Cardiac septum (tissue), 1 donor: ENCODE measurements around the gene GIMAP5. TPM values are rescaled to one million over a fixed set of nuclear protein-coding genes. Genes with fewer than 3 reads are reported as not detected.
"Not testable (repeated sequence)": the region's sequence is repeated elsewhere in the genome, so short reads cannot be mapped to it uniquely, and the experiment has no call there.

Experiments
- DNase-seq: peaks from one replicate; pipeline ENCODE4 v3.0.0-alpha.2; 2020; ENCODE audit warnings: low spot score
- intact Hi-C: fragments of 100-400 bp; cut with DNase I; formaldehyde crosslinking; loops from one replicate; pipeline ENCODE4 v1.14.0; 2022
- total RNA-seq: library from RNA; stranded (reverse); fragmentation: NEBNext Ultra II Directional; extraction: Animal tissue kit (Norgen Biotek cat#: 25700); gene quantifications from one replicate; pipeline ENCODE4 v1.2.1, GENCODE V29; 2021
- donor health status: DM: no; HTN: no; CAD: no.

GIMAP5 gene
- total RNA-seq, 1 donor from 2014 or later = 6.6 TPM

GRCh38 chr7:150754951-150755350 lies 17.7 kb downstream of the GIMAP5 start:
- DNase-seq = no peak
- intact Hi-C loops = no loop called here

DNA sequence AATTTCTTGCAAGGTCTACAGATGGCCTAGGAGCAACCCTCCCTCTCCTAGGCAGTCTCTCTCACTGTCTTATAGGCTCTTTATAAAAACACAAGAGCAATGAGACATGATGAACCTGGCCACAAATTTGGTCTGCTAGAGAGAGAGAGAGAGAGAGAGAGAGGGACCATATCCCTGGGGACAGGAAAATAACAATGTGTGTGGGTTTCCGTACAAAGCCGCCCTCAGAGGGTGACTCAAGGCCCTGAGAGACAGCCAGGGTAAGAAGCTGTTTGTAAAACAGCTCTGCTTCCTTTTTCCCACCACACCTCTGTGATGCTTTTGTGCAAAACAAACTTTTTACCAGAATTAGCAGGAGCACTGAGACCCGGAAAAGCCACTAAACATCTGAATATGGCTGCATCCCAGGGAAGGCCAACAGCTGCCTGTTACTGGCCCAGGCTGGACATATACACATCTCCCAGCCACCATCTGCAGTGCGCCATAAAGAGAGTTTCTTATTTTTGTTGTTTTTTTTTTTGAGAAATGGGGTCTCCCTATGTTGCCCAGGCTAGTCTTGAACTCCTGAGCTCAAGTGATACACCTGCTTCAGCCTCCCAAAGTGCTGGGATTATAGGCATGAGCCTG lies 18.4 kb downstream of the GIMAP5 start:
- DNase-seq = no peak

DNA sequence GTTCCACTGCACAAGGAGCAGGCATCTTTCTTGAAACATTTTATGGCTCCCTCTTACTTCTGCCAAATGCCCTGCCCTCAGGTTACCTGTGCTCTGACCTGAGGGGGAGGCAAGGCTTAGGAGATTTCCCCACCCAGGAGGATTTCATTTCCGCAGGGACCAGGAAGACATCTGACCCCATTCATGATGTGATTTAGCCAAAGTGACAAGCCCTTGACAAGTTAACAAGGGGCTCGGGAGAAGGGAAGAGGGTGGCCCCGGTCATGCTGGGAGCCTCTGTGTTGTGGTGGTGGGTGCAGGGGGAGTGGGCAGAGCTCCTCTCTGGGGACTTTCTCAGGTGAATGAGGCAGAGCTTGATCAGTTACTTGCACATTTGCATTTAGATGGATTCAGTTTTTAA lies 18.9 kb downstream of the GIMAP5 start:
- intact Hi-C loops = loop anchor here (1.0 kb wide), 2 partner anchors 18 to 307 kb away; no protein-coding TSS in a partner anchor
- DNase-seq = no peak

More for the DNA sequence above, 18.4 kb downstream of the GIMAP5 start:
- intact Hi-C loops = loop anchor here (1.0 kb wide), 2 partner anchors 17 to 306 kb away; no protein-coding TSS in a partner anchor

DNA sequence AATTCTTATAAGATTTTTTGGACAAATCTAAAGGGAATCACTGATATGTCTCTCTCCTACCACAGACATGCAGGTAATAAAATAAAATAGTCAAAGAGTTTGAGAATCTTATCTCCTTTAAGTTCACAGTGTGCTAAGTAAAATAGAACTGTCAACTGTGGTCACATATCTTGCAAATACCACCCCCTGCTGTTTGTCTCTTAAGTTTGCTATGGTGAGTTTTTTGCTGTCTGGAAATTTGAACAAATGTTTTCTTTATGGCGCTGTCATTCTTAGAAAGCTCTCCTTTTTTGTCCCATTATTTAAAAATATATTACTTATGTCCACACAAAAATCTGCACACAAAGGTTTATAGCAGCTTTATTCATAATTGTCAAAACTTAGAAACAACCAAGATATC lies 19.6 kb downstream of the GIMAP5 start:
- intact Hi-C loops = loop anchor here (1.0 kb wide), 2 partner anchors 19 to 308 kb away; no protein-coding TSS in a partner anchor
- DNase-seq = no peak

DNA sequence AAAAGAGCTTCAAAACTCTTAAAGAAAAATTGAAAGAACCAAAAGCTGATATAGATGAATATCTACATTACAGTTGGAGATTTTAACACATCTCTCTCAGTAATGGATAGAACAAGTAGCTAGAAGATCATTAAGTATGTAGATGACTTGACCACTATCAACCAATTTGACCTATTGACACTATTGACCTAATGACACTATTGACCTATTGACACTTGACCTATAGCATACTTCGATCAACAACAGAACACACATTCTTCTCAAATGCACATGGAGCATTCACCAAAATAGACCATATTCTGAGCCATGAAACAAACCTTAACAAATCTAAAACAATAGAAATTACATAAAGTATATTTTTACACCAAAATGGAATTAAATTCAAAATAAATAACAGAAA lies 22.3 kb downstream of the GIMAP5 start:
- intact Hi-C loops = no loop called here
- DNase-seq = no peak

DNA sequence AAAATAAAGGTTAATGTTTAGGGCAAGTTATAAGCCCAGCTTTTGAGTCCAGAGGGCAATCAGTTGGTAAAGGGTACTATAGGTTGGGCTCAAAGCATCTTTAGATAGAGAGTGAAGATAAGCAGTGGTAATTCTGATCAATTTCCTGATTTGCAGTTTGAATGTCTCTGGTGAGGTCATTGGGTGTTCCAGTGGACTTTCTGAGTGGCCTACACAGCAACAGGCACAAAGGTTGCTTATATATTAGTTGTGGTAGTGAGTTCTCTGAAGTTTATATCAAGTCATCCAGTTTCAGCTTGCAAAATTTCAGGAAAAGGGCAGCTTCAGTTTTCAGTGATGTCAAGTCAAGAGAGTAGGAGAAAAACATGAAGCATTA lies 29.1 kb downstream of the GIMAP5 start:
- DNase-seq = no peak
- intact Hi-C loops = no loop called here

- DNase-seq = no peak
- intact Hi-C loops = no loop called here
Observed at GRCh38 chr7:150769768-150770167, 32.5 kb downstream of the GIMAP5 start.

DNA sequence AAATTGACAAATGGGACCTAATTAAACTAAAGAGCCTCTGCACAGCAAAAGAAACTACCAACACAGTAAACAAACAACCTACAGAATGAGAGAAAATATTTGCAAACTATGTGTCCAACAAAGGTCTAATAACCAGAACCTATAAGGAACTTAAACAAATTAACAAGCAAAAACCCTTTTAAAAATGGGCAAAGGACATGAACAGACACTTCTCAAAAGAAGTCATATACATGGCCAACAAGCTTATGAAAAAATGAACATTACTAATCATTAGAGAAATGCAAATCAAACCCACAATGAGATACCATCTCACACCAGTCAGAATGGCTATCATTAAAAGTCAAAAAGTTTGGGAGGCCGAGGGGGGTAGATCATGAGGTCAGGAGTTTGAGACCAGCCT lies 36.9 kb downstream of the GIMAP5 start:
- intact Hi-C loops, DNase-seq: not testable (repeated sequence)

DNA sequence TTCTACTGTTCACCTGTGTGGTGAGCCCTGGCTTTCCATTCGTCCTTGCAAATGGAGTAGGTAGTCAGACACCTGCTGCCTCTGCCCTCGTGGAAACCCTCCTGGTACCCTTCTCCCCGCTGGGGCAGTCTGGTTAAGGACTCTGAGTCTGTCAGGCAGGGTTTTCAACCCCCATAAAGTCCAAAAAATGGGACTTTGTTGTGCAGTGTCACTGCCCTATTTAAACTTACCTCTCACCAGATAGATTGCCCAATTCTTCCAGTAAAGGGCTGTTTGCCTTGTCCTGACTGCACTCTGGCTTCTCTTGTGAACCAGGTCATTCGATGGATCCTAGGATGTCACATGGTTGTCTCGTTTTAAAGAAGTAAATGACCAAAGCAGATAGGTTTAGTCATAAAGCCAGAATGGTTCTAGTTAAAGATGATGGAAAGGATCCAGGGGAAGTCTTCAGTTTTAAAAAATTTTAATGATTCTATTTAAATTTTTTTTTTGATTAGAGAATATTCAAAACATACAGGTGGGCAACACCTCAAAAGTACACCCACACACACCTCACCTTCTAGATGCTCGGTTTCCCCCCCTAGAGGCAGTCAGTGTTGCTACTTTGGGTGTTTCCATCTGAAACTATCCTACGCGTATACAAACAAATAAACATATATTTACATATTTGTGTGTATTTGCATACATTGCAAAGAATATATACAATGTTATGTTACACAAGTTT lies 41.0 kb downstream of the GIMAP5 start:
- intact Hi-C loops = loop anchor here (2.0 kb wide), 2 partner anchors 99 to 211 kb away; no protein-coding TSS in a partner anchor
- no peak for DNase-seq

- intact Hi-C loops = loop anchor here (2.0 kb wide), 2 partner anchors 98 to 210 kb away; no protein-coding TSS in a partner anchor
- DNase-seq = no peak
Observed at GRCh38 chr7:150778738-150779301, 41.6 kb downstream of the GIMAP5 start.

- intact Hi-C loops = no loop called here
- no peak for DNase-seq
Observed at GRCh38 chr7:150780292-150780691, 43.1 kb downstream of the GIMAP5 start.

DNA sequence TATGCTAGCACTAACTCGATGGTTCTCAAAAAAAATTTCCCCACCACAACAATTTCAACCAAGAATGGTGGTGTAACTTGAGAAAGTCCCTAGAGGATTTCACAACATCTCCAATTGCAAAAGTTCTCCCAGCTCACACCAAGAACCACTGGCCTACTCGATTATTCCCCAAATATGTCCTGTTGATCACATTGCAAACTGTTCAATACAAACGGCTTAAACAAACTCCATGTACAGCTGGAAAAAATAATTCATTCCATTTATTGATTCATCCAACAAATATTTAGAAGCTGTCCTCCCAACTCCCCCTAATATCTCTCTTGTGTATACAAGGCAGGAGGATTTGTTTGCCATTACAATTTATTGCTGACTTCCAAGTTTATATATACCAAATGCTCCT lies 43.9 kb downstream of the GIMAP5 start:
- DNase-seq = no peak
- intact Hi-C loops = no loop called here

DNA sequence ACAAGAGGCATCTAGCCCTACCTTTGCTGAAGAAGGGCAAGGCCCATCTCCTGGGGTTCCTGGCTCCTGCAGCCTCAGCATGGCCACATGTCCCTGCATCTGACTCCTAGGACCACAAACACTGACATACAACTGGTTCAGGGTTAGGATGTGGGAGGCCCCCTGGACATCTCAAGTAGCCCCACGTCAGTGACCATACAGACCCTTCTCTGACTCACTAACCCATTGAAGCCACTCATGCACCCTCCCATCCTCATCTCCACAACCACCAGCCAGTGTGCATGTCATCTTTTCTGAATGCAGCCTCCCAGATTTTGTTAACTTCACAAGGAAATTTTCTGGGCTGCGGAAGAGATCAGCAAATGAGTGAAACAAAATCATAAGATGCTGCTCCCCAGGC lies 44.7 kb downstream of the GIMAP5 start:
- intact Hi-C loops = no loop called here
- no peak for DNase-seq

DNA sequence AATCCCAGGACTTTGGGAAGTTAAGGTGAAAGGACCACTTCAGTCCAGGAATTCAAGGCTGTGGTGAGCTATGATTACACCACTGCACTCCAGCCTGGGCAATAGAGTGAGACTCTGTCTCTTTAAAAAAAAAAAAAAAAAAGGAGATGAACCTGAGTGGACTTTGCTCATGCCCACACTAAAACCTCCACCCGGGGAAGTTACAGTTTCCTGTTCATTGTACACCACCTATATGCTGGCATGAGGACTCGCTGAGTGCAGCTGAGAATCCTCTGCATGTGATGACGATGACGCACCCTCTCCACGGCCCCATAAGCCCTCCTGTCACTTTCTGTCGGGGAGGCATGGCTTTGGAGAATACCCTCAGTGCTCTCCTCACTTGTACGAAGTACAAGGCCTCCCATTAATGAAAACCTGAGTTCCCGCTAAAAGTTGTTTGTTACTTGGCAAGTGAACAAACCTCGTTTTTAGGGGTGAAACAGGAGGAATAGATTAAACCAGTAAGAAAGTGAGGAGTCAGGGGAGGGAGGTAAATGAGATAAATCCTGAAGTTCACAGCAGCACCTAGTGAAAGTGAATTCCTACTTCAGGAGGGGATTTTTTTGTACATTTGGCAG lies 47.0 kb downstream of the GIMAP5 start:
- no peak for DNase-seq

DNA sequence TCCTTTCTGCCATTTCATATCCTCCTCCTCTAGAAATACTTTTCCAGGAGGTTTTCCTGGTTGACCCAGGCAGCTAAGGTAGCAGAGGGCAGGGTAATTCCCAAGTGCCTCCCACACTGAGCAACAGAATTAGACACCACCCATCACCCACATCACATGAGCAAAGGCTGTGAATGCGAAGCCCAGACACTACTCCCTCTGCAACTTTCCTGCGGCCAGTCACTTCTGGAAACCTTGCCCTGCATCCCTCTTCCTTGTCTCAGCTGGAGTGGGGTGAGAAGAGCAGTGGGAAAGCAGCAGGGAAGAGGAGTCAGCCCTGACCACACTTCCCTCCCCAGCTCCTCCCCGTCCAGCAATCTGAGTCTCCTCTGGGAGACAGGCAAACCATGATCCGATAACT lies 47.7 kb downstream of the GIMAP5 start:
- intact Hi-C loops = loop anchor here (5.0 kb wide), 1 partner anchor 177 kb away; no protein-coding TSS in a partner anchor
- no peak for DNase-seq

More for the DNA sequence above, 47.0 kb downstream of the GIMAP5 start:
- intact Hi-C loops = no loop called here

- intact Hi-C loops = loop anchor here (2.0 to 5.0 kb wide), 2 partner anchors 57 to 175 kb away; no protein-coding TSS in a partner anchor
- no peak for DNase-seq
Observed at GRCh38 chr7:150787321-150788281, 50.4 kb downstream of the GIMAP5 start.

- DNase-seq = no peak
- intact Hi-C loops = loop anchor here (5.0 kb wide), 1 partner anchor 174 kb away; no protein-coding TSS in a partner anchor
Observed at GRCh38 chr7:150788474-150789269, 51.5 kb downstream of the GIMAP5 start.
